Measurements from ENCODE around the gene CTRB1. TPM values are rescaled to one million over a fixed set of nuclear protein-coding genes. Genes with fewer than 3 reads are reported as not detected.
A peak's percentile ranks its signal among the peaks of the same experiment; 100 is the strongest.

The CTRB1 gene
- total and polyA plus RNA-seq, 2 donors (not counting 3 experiments of a cell fraction or from before 2014, with no cell fraction given), result not detected

GRCh38 chr16:75256696-75257343, 38.0 kb downstream of the CTRB1 start:
- no TSS peak for BruUV-seq (replicated peaks)
- no peaks in the 10 kb centered on the region for H3K9me1 ChIP-seq (replicated peaks; ENCODE audit: control insufficient read depth, extremely low read depth, insufficient read depth, low read length)
- H4K20me1 ChIP-seq (replicated peaks; ENCODE audit: control insufficient read depth, extremely low read depth, insufficient read depth, low read length), result no peaks in the 10 kb centered on the region
- no peak for FAIRE-seq
- H3K4me2 ChIP-seq (ENCODE audit: insufficient read depth, low read length), result no peak overlapping the region
- no peak overlapping the region for H3K9ac ChIP-seq (replicated peaks; ENCODE audit: extremely low read depth, insufficient read depth, low read length)
- peaks cover 95% of the 10 kb centered on the region for H3K79me2 ChIP-seq (ENCODE audit: control insufficient read depth, insufficient read depth, low read length)
- no peaks in the 10 kb centered on the region for H3K27me3 ChIP-seq (ENCODE audit: control insufficient read depth in 2 of 2, insufficient read depth in 2 of 2, low read length in 2 of 2)
- H3K36me3 ChIP-seq (ENCODE audit: control insufficient read depth in 2 of 2, extremely low read depth in 1 of 2, insufficient read depth in 2 of 2, low read length in 2 of 2), result peaks cover 0 to 2% of the 10 kb centered on the region in 2 experiments
- H3K4me1 ChIP-seq (ENCODE audit: control insufficient read depth, extremely low read depth, insufficient read depth, low read length), result peaks cover 80% of the 10 kb centered on the region
- H3K4me3 ChIP-seq (replicated peaks in 1 of 3; ENCODE audit: insufficient read depth in 1 of 3, low read depth in 1 of 3, low read length in 3 of 3), result no peak overlapping the region
- no peaks in the 10 kb centered on the region for H3K9me3 ChIP-seq (replicated peaks; ENCODE audit: control insufficient read depth, insufficient read depth, low read length)
- no peak overlapping the region for H2AFZ ChIP-seq (ENCODE audit: low read depth, low read length)
- peak; percentile 47 for DNase-seq (ENCODE audit: low read depth, low spot score)
- intact Hi-C loops (cut with micrococcal nuclease), result no loop called here
- peak overlapping the region; percentile 61 for H3K27ac ChIP-seq (ENCODE audit: insufficient read depth, low read depth, low read length)
- ChIA-PET POLR2A (interaction anchor here (2.2 kb wide), 2 partner anchors 11 to 84 kb away, joined by 7 read pairs; no protein-coding TSS in a partner anchor), CTCF (interaction anchor here (1.0 to 8.4 kb wide), 6 partner anchors 23 to 145 kb away, joined by 3 to 48 read pairs (median 5); no protein-coding TSS in a partner anchor)
- dilution Hi-C loops (cut with MboI; ENCODE audit: extremely low pct_ligation_motif_present, low sequenced_read_pairs), result no loop called here
- TF ChIP-seq POLR2A (IDR thresholded peaks at IDR 0.05; ENCODE audit: low read depth, low read length), result no peak
- no peak for TF ChIP-seq EZH2 (IDR thresholded peaks at IDR 0.05; ENCODE audit: borderline replicate concordance, low read depth, low read length, severe bottlenecking)
- TF ChIP-seq POLR2AphosphoS5 (IDR thresholded peaks at IDR 0.05; ENCODE audit: insufficient read depth, low read depth, low read length), result no peak
- TF ChIP-seq MYC (IDR thresholded peaks at IDR 0.05; ENCODE audit: low read depth, low read length), result no peak
- peak in 1 of 2 donors; percentile 14 for TF ChIP-seq CTCF (IDR thresholded peaks at IDR 0.05; ENCODE audit: extremely low read depth in 1 of 2, insufficient read depth in 1 of 2, low read depth in 1 of 2, low read length in 2 of 2)

All from endothelial cell of umbilical vein (primary cell).